Esophagus muscularis mucosa (tissue), 4 donors: Measurements from ENCODE around the gene COPE.

ENCODE experiments used
- EP300 ChIP-seq: sonication (generic); formaldehyde crosslinking; IDR thresholded peaks from one replicate; pipeline ENCODE4 v1.6.1; 2017; ENCODE audit warnings: antibody characterized with exemption
- POLR2AphosphoS5 ChIP-seq, 2 donors: sonication (generic); formaldehyde crosslinking; IDR thresholded peaks; one replicate each; pipeline ENCODE4 v1.6.1; 2017; ENCODE audit warnings: antibody characterized with exemption in 2 of 2
- TF ChIP-seq, protein P1 (sequence below), 3 experiments: fragments of 200-600 bp in 2 of 3; fragments of 450-650 bp in 1 of 3; sonication (generic) in 2 of 3; IDR thresholded peaks; one replicate each; pipeline ENCODE4 v1.5.1; 2017 to 2019; ENCODE audit warnings: antibody characterized with exemption in 3 of 3, mild to moderate bottlenecking in 2 of 3, moderate library complexity in 1 of 3

DNA sequence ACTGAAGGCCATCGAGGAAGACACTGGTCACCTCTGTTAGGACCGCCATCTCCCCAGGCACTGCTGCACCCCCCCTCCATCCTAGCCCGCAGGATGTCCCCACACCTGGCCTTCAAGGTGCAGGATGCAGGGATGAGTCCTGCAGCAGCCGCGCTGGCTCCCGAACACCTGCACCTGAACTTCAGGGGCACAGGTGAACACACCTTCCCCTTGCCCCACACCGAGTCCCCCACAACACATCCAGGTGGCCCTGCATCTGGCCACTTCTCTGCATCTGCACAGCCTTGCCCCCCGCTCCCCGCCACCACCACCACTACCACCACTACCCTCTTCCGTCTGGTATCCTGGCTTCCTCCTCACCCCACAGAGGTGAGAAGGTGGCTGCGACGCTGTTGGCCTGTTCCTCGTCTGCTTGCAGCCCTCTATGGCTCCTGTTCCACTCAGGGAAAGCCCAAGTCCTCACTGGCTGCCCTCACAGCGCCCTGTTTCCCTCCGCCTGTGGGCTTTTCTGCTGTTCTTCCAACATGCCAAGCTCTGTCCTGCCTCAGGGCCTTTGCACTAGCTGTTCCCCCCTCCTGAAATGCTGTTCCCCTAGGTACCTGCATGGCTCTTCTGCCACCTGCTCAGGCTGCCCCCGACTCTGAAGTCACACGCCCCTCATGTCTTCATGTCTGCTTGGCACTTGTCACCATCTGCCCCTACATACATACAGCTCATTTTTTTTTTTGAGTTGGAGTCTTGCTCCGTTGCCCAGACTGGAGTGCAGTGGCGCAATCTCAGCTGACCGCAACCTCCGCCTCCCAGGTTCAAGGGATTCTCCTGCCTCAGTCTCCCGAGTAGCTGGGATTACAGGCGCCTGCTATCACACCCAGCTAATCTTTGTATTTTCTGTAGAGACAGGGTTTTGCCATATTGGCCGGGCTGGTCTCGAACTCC is 21.8 kb downstream of the COPE start:
- TF ChIP-seq, protein P1, sequence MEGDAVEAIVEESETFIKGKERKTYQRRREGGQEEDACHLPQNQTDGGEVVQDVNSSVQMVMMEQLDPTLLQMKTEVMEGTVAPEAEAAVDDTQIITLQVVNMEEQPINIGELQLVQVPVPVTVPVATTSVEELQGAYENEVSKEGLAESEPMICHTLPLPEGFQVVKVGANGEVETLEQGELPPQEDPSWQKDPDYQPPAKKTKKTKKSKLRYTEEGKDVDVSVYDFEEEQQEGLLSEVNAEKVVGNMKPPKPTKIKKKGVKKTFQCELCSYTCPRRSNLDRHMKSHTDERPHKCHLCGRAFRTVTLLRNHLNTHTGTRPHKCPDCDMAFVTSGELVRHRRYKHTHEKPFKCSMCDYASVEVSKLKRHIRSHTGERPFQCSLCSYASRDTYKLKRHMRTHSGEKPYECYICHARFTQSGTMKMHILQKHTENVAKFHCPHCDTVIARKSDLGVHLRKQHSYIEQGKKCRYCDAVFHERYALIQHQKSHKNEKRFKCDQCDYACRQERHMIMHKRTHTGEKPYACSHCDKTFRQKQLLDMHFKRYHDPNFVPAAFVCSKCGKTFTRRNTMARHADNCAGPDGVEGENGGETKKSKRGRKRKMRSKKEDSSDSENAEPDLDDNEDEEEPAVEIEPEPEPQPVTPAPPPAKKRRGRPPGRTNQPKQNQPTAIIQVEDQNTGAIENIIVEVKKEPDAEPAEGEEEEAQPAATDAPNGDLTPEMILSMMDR (IDR thresholded peaks at IDR 0.05) = no peak
- no peak for TF ChIP-seq POLR2AphosphoS5 (IDR thresholded peaks at IDR 0.05)
- TF ChIP-seq EP300 = no peak
